Sigmoid colon (tissue), 4 donors: ENCODE measurements around the gene KLHL3.

Experiments used
- CTCF ChIP-seq, 4 experiments: fragments of 450-650 bp in 3 of 4; fragments of 200-600 bp in 1 of 4; IDR thresholded peaks; one replicate each; pipeline ENCODE4 v1.5.1; 2016 to 2019; ENCODE audit warnings: antibody characterized with exemption in 4 of 4, mild to moderate bottlenecking in 3 of 4, moderate library complexity in 2 of 4
- EP300 ChIP-seq, 4 donors: sonication (generic); formaldehyde crosslinking; IDR thresholded peaks; one replicate each; pipeline ENCODE4 v1.6.1; 2017; ENCODE audit warnings: antibody characterized with exemption in 4 of 4

DNA sequence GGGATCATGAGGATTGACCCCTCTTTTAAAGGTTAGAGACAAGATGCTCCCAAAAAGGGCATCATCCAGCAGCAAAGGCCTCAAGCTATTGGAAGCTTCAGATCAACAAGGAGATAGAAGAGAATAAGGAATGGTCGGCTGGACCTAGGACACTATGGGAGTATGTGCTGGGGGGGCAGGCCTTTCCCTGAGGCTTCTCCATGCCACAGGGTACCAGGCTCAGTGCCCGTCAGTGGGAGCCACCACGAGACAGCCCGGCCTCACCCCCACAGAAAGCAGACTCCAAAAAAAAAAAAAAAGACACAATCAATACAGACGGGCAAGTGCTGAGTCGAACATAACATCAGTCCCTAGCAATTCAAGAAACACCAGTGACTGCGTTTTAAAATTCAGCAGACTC is 117.4 kb downstream of the KLHL3 start:
- TF ChIP-seq CTCF (IDR thresholded peaks at IDR 0.05) = no peak
- TF ChIP-seq EP300 (IDR thresholded peaks at IDR 0.05) = no peak
